ENCODE measurements around the gene ZNF385A. TPM values are rescaled to one million over a fixed set of nuclear protein-coding genes. Genes with fewer than 3 reads are reported as not detected.
A peak's percentile ranks its signal among the peaks of the same experiment; 100 is the strongest.

ZNF385A gene
- total RNA-seq, 1 donor from 2014 or later = 28.3 TPM

DNA sequence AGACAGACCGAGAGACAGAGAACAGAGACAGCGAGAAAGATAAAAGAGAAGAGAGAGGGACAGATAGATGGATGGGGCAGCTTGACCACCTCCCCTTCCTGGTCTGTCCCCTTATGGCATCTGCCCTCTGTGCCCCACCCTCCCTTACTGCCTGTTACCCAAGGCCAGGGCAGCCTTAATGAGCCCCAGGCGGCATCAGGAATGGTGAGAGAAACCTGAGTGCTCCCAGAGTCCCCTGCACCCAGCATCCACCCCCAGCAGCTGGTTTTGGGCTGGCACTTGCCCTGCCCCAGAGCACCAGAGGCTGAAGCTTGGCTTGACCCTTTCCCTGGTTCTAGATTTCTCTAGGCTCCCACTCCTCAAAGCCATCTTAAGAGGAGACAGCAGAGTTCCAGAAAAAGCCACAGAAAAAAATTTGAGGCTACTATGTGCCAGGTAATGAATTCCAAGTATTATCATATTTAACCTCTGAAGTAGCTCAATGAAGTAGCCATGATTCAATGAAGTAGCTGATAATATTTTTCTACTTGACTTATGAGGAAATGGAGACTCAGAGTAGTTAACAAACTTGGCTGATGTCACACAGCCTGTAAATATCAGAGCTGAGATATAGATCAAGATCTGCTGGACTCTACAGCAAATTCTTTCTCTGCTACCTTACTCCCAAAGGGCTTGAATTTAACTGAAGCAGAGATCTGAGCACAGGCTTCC lies 2.0 kb upstream of the ZNF385A start:
- Histone ChIP-seq H3K9me3 (no peaks in the 10 kb centered on the region), H3K36me3 (no peaks in the 10 kb centered on the region), H3K27me3 (ENCODE audit: low read depth) (no peaks in the 10 kb centered on the region), H3K4me1 (peaks cover 13% of the 10 kb centered on the region), H3K4me3 (no peak overlapping the region), H3K27ac (no peak overlapping the region)
- DNase-seq (no peak), ATAC-seq (no peak)
- TF ChIP-seq, protein P1, sequence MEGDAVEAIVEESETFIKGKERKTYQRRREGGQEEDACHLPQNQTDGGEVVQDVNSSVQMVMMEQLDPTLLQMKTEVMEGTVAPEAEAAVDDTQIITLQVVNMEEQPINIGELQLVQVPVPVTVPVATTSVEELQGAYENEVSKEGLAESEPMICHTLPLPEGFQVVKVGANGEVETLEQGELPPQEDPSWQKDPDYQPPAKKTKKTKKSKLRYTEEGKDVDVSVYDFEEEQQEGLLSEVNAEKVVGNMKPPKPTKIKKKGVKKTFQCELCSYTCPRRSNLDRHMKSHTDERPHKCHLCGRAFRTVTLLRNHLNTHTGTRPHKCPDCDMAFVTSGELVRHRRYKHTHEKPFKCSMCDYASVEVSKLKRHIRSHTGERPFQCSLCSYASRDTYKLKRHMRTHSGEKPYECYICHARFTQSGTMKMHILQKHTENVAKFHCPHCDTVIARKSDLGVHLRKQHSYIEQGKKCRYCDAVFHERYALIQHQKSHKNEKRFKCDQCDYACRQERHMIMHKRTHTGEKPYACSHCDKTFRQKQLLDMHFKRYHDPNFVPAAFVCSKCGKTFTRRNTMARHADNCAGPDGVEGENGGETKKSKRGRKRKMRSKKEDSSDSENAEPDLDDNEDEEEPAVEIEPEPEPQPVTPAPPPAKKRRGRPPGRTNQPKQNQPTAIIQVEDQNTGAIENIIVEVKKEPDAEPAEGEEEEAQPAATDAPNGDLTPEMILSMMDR (IDR thresholded peaks at IDR 0.05) = no peak
- intact Hi-C loops (cut with DNase I) = no loop called here

DNA sequence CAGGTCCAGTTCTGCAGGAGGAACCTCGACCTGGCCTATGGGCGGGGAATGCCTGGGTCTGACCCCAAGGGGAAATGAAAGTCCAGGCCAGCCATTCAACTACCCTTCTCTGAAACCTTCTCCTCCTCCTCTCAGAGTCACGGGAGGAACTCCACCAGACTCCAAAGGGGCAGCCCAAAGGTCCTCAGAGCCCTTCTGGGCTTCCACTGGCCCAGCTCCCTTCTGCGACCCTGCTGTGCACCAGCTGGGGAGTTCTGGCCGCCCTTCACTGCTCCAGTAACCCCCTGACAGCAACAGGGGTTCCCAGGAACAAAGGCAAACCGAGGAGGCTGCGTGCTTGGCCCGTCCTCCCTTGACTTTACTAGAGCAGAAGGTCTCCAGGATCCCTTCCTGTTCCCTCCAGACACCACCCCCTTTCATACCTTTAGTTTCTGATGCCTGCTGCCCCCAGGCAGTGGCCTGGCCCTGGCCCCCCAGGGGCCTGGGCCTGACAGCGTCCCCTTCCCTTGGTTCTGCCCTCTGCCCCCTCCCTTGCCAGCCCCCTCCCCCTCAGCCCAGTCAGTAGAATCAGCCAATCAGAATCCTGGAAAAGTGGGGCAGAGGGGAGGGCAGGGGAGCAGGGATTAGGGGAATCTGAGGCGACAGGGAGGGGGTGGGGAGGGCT lies 850 bp upstream of the ZNF385A start:
- Histone ChIP-seq H3K9me3 (no peaks in the 10 kb centered on the region), H3K4me1 (peaks cover 6% of the 10 kb centered on the region), H3K36me3 (no peaks in the 10 kb centered on the region), H3K27me3 (ENCODE audit: low read depth) (no peaks in the 10 kb centered on the region), H3K27ac (peak overlapping the region; percentile 74), H3K4me3 (no peak overlapping the region)
- DNase-seq (peak; percentile 67), ATAC-seq (peak; percentile 46 to 65)
- TF ChIP-seq, protein P1 (IDR thresholded peaks at IDR 0.05) = no peak
- intact Hi-C loops (cut with DNase I) = no loop called here

DNA sequence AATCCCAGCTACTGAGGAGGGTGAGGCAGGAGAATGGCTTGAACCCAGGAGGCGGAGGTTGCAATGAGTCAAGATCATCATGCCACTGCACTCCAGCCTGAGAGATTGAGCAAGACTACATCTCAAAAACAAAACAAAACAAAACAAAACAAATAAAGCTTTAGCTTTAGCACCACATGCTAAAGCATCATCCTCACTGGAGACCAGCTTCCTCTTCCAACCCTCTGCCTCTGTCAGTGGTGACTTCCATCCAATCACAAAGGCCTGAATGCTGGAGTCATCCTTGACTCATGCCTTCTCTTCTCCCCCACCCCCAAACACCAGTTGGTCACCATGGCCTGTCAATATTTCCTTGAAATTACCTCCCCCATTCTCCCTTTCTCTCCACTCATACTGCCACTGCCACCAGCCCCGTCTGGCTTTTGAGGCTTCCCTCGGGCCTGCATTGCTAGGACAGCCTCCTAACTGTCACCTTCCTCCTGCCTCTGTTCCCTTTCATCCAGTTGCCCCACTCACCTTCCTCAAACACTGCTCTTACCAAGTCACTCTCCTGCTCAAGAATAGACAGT lies 1.4 kb downstream of the ZNF385A start:
- peak in 1 of 2 donors; percentile 47 for ATAC-seq
- Histone ChIP-seq H3K9me3 (no peaks in the 10 kb centered on the region), H3K4me3 (no peak overlapping the region), H3K27me3 (ENCODE audit: low read depth) (no peaks in the 10 kb centered on the region), H3K36me3 (no peaks in the 10 kb centered on the region), H3K27ac (peak overlapping the region; percentile 74), H3K4me1 (peaks cover 15% of the 10 kb centered on the region)
- no peak for DNase-seq
- TF ChIP-seq, protein P1 (IDR thresholded peaks at IDR 0.05) = no peak
- intact Hi-C loops (cut with DNase I) = no loop called here

DNA sequence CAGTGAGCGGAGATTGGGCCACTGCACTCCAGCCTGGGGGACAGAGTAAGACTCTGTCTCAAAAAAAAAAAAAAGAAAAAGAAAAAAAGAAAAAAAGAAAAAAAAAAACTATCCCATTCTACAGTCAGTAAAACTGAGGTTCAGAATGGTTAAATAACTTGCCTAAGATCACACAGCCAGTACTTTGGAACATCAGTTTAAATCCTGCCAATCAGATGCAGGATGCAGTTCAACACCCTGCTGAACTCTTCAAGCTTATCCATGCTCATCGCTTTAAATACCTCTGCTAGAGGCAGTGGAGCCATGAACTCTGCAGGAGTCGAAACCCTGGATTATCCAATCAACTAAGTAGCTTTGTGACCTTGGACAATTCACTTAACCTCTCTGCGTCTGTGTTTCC lies 3.4 kb downstream of the ZNF385A start:
- intact Hi-C loops (cut with DNase I) = no loop called here
- Histone ChIP-seq H3K36me3 (peaks cover 4% of the 10 kb centered on the region), H3K27ac (no peak overlapping the region), H3K4me3 (no peak overlapping the region), H3K27me3 (ENCODE audit: low read depth) (no peaks in the 10 kb centered on the region), H3K4me1 (peaks cover 17% of the 10 kb centered on the region), H3K9me3 (no peaks in the 10 kb centered on the region)
- DNase-seq (no peak), ATAC-seq (no peak)
- TF ChIP-seq, protein P1 (IDR thresholded peaks at IDR 0.05) = no peak

DNA sequence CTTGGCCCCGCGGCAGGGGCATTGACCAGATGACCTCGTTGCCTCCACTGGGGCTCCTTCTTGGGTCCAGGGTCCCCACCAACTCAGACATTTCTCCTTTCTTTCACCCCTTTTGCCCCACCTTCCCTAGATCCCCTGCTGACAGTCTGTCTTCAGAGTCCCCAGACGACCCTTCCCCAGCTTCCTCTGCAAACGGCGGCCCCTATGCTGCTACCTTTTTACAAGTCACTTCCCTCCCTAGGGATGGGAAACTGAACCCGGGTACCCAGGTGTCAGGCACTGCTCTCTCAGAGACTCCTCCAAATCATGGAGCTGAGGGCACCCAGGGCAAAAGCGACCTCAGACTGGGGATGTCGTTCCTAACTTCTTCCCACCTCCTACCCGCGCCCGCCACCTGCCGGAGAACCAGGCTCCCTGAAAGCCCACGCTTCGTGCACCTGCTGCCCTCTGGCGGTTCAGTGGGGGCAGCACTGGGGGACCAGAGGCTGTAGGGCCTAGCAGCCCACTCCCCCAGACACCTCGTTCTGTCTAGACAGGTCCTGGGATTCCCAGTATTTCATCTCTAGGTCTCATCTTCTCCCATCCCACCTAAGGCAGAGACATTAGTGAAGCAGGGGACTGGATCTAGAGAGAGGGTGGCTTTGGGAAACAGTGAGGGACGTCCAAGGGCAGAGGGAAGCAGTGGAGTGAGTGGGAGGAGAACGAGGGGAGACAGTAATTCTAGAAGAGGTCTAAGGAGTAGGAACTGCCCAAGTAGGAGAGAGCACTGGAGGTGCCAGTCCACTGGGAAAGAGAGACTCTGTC lies 4.9 kb downstream of the ZNF385A start:
- Histone ChIP-seq H3K36me3 (peaks cover 4% of the 10 kb centered on the region), H3K9me3 (no peaks in the 10 kb centered on the region), H3K4me1 (peaks cover 17% of the 10 kb centered on the region), H3K27me3 (ENCODE audit: low read depth) (no peaks in the 10 kb centered on the region), H3K27ac (peak overlapping the region; percentile 41), H3K4me3 (peak overlapping the region; percentile 49)
- ATAC-seq = peak; percentile 92 to 94
- intact Hi-C loops (cut with DNase I) = no loop called here
- TF ChIP-seq, protein P1 (IDR thresholded peaks at IDR 0.05) = peak; percentile 100
- peak; percentile 93 for DNase-seq
